OCI-M2 (cell line): ENCODE data around the gene C5orf58.

Experiments
- DNase-seq: peaks from one replicate; lab custom pipeline; 2025; ENCODE audit not compliant: unreplicated experiment; lab: John Stamatoyannopoulos, UW

The C5orf58 gene

GRCh38 chr5:170252720-170253350, 20.1 kb downstream of the C5orf58 start:
- no peak for DNase-seq

DNA sequence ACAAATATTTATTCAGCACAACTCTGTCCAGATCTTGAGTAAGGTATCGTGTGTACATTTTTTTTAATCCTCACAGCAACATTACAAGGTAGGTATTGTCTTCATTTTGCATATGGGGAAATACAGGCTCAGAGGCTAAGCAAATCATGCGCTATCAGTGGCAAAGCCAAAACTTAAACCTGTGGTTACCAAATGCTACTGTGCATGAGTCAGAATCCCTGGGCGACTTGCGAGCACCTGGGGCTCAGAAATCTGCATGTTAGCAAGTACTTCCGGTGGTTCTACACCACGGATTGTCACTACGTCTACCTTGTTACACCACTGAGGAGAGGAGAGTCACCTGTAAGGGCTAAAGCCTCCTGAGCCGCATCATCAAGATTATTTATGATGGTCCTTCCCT, 21.3 kb downstream of the C5orf58 start:
- DNase-seq = no peak

DNA sequence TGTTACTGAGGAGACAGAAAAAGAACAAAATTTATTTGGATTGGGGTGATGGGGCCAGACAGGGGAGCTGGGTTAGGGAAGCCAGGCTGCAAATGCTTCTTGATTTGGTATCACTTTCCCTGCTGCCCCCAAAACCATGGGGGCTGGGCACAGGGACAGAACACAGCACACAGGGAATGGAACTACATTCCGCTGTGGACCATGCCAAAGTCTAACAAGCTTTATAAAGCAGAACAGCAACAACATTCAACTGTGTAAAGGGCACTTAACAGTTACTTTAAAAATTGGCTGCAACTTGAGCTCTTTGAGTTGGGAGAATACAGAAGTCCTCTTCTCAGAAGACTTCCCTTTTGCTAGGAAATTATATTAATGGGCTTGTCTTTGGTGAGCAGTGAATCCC, 23.8 kb downstream of the C5orf58 start:
- no peak for DNase-seq

DNA sequence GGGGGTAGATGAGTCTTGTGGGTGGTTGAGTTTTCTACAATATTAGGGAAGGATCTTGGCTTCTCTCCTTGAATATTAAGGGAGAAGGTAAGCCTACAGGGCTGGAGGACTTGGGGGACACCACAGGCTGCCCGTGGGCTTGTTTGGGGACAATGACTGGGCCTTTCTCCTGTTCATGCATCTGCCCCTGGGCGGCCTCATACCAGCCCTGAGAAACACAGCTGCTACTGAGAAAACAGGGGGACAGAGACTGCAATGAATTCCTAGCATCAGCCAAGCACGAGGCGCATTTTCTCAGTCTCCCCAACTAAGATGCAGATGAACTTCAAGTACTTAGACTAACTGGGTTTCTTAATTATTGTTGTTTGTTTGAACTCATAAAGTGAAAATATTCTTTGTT, 24.6 kb downstream of the C5orf58 start:
- DNase-seq = no peak

DNA sequence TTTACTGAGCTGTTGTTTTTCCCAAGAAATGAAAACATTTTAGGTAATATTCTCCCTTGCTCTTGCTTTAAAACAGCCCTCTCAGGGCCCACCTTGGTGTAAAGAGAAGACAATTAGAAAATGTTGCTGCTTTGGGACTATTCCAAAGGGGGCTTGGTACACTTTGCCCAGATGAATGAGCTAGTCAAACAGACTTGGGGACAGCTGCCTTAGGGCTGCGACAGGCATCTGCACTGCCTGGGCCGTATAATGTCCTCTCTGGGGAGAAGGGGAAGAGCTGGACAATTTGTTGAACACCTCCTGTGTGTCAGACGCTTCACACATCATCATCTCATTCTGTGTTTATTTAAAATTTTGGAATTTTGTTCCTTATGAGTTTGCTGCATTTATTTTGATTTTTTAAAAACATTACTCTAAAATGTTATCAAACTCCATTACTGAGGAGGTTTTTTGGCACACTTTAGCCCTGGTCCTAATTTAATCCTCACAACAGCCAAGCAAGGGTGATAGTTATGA, 28.8 kb downstream of the C5orf58 start:
- DNase-seq = no peak

DNA sequence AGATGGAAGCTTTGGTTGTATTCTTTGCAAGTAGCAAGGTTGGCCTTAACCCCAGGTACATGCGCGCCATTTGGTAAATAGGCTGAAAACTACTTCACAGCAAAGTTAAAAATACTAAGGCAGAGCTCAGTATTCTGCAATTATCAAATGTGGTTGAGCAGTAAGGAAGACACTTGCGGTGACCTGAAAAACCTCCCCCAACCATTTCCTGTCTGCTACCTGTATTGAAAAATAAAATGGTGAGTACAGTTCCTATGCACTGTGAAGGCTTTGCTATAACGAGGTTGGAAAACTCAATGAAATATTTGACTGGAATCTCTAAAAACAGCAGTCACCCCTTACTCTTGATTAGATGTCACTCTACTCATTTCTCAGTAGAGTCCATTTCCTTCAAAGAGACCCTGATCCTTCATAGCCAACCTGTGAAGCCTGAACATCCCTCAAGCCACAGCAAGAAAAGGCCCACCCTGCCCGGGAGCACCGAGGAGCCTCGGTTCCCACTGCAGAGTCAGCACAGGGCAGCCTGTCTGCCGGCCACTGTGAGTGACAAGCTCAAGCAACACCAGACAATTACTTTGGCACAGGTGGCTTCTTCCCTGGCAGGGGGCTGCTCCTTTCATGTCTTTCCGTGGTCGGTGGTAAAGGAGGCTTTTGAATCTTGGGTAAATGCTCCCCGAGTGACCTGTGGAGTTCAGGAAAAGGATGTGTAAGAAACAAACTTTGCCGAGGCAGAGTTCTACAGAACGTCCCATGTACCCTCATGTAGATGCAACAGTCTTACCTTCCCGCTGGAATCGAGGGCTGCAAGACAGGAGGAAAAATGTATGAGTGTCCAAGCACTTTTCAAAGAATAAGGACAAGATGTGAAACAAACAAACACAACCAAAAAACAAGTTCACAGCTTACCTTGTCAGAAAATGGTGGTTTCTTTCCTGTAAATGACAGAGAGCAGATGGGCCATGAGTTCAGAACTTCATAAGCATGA, 29.6 kb downstream of the C5orf58 start:
- no peak for DNase-seq

DNA sequence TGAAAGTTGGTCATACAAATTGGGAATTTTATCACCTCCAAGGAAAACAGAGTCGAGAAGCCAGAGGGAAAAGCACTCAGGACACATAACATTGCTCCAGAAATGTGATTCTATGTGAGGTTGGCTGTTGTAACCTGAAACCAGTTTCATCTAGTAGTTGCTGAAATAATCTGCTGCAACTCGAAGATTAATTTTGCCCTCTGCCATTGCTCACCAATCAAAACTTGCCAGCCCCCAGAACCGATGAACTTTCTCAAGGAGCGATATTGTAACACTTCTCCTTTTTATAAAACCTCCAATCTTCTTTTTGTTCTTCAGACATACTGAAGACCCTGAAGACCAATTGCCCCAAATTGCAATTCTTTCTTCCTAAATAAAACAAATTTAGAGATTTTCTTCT, 31.1 kb downstream of the C5orf58 start:
- DNase-seq = no peak

- no peak for DNase-seq
Observed at GRCh38 chr5:170265522-170265921, 32.7 kb downstream of the C5orf58 start.

GRCh38 chr5:170266570-170267381, 34.0 kb downstream of the C5orf58 start:
- no peak for DNase-seq

DNA sequence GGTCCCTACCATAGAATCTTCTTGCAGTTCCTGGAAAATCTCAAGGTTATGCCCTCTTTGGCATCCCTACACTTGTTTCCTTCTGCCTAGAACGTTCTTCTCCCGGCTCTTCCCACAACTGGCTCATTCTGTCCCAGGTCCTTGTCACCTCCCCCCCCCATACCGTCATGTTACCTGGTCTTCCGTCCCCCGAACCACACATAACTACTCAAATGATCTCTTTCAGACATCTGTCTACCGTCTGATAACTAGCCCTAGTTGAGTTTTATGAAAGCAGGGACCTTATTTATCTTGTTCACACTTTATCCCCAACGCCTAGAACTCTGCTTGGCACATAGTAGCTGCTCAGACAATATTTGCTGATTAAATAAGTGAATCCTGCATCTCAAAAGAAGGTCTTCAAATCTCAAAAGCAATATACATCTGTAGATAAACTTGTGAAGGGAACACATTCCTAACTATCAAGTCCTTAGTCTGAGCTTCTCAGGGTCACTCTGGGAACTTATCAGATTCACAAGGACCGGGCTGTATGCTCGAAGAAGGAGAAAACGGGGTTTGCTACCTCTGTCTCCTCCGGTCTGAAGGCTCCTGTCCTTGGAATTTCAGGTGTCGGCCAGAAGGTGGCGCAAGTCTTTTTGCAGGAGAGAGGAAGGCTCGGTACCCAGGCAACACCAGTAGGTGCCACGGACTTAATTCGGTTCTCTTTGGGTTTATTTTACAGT, 34.8 kb downstream of the C5orf58 start:
- DNase-seq = no peak

DNA sequence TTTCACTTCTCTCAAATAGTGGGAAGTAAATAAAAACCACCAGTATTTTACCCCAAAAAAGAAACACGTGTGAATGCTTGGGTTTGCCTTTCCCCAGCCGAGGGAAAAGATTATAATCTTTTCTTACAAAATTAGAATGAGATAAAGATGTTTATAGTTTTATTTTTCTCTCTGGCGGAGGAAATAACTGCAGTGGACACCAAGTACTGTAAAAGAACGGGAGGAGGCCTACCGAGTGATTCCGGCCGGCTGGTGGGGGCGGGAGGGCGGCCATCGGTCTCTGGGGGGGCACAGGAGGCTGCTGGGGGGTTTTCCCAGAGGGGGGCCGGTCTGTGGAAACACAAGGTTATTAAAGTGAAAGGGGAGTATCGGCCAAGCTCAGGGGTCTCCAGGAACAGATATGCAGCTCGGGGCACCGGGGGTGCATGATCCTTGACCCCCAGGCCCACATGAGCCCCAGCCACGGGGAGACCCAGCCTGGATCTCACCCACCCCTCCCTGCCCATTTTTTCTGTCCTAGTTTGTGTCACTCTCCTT, 35.4 kb downstream of the C5orf58 start:
- DNase-seq = no peak

DNA sequence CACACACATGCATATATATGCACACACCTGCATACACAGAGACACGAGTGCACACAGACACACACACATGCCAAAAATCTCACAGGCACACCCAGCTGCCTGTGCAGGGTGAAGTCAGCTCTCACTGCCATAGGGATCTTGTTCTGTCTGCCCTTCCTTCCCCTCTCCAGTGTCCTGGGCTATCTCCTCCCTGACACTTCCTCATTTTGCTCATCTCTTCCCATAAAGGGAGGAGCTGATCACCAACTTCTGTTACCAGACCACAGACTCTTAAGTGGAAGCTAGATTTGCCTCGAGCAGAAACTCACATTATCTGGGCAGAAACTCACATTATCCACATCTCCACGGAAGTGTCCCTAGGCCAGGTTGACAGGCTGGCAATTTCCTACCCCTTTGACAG, 36.1 kb downstream of the C5orf58 start:
- no peak for DNase-seq

DNA sequence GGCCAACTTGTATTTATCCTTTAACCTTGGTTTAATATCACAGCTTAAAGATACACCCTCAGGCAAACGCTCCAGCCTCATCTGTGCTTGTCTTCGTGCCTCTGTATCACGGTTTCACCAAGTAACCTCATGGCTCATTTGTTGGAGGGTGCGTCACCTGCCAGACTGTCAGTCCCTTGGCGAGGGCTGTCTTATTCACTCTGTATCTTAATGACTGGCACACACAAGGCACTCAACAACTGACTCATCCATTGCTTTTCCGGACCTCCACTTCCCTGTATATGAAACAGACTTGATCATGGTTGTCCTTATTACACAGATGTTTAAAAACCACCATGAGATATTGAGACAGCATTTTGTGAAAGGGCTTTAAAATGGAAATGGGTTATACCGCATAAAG, 36.8 kb downstream of the C5orf58 start:
- no peak for DNase-seq

DNA sequence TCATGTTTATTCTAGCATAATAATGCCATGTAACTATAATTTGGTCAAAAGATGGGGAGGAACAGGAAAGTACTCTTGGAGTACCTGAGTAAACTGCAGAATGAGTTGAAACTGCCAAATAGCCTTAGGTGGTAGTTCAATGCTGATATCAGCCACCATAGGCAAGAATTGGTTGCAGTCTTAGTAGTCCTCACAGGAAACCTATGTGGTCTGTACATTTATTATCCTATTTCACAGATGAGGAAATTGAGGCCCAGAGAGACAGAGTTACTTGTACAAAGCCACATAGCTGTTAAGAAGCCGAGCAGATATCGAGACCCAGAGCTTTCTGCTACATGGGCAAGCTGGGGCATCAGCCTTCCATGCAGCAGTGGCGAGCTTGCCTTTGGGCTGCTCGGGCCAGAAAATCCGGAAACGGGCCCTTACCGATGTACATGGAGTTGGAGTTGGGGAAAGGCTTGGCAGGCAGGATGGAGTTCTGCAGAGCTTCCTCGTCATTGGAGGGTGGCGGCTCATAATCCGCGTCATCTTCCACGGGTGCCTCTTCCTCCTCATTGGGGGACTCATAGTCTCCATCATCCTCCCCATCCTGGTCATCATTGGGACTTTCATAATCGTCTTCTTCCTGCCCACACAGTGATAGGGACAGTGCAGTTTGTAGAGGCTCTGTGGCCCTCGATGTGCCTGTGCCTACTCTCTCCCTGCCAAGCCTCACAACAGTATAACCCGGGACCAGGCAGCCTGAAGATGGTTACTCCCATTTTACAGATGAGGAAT, 37.7 kb downstream of the C5orf58 start:
- DNase-seq = no peak

- DNase-seq = no peak
Observed at GRCh38 chr5:170273968-170274710, 41.4 kb downstream of the C5orf58 start.

DNA sequence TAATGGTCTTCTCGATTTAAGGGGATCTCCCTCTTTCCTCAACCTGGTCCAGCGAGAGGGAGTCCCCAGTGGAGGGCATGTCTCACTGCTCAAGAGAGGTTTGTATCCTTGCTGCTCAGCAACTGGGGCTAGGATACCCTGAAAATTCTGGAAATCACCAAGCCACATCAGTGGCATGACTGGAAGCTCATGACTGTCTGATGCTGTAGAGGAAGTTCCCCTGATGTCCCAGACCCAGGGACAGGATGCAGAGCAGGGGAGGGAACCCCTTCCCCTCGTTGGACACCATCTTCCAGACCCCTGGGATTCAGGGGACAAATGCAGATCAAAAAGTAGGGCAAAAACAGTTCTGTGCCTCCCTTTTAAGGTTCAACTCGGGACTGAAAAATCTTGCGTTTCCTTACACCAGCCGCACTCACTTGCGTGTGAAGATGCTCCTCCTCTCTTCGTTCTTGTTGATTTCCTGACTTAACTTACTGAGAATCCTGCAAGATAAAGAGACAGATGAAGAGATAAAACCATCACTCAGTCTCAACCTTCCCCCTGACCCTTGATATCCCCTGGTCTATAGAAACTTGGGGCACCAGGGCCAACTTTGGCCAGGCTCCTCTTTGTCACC, 42.7 kb downstream of the C5orf58 start:
- DNase-seq = no peak

DNA sequence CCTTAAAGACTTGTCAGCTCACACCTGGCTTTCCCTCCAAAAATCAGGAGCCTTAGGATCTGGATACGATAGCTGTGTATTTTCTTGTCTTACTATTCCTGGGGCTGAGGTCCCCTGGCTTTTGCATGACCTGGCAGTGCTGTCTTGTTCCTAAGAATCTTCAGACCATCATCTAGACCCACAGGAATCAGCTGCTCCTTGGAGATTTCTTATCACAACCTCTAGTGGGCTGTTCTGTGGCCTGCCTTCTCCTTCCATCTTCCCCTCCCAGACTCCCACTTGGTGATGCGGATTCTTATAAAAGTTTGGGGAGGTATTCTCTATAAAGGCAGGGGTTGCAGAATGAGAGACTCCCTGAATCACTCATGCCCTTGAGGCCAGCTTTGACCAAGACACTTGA, 43.4 kb downstream of the C5orf58 start:
- no peak for DNase-seq

GRCh38 chr5:170277867-170278281, 45.1 kb downstream of the C5orf58 start:
- no peak for DNase-seq
